ENCODE measurements around the gene C6orf52.
A peak's percentile ranks its signal among the peaks of the same experiment; 100 is the strongest.
"Not testable (repeated sequence)": the region's sequence is repeated elsewhere in the genome, so short reads cannot be mapped to it uniquely, and the experiment has no call there.

C6orf52 gene

GRCh38 chr6:10694302-10695085 lies at the start of gene C6orf52, which contains the start of gene PAK1IP1:
Gene C6orf52, minus strand, starts transcription at chr6:10694616. Its CDS starts 7,066 bp downstream, at chr6:10687550.
Gene PAK1IP1, plus strand, starts transcription at chr6:10694972. Its CDS starts 14 bp downstream, at chr6:10694986.
- peak; percentile 94 for DNase-seq (ENCODE audit: low spot score)

DNA sequence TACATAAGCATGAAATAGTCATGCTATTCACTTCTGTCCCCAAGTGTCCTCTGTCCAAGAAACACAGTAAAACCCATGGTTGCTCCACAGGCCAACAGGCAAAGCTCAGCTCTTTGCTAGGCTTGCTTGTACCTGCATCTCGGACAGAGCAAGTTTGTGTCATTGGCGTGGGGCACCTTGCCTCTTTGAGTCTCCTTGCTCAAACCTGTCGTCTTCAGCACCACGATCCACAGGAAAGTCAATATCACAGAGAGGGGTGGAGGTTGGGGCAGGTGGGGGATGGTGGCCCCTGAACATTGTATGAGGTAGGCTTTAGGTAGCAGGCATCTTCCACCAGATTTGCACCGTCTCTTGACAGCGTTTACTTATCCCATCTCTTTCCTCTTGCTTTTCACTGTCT lies 49.1 kb upstream of the C6orf52 start:
- no peak for DNase-seq (ENCODE audit: low spot score)

DNA sequence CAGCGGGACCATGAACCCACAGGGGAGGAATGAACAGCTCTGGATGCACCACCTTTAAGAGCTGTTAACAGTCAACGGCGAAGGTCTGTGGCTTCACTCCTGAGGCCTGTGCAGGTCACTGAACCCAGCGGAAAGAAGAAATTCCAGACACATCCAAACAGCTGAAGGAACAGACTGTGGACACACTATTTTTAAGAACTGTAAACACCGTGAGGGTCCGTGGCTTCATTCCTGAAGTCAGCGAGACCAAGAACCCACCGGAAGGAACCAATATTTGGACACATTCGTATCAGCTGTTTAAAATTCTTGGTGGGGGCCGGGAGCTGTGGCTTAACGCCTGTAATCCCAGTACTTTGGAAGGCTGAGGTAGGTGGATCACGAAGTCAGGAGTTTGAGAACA lies 47.8 kb upstream of the C6orf52 start:
- DNase-seq (ENCODE audit: low spot score) = no peak

GRCh38 chr6:10741643-10742042 lies 47.2 kb upstream of the C6orf52 start:
- peak; percentile 33 for DNase-seq (ENCODE audit: low spot score)

- DNase-seq (ENCODE audit: low spot score) = no peak
Observed at GRCh38 chr6:10740061-10740460, 45.6 kb upstream of the C6orf52 start.

DNA sequence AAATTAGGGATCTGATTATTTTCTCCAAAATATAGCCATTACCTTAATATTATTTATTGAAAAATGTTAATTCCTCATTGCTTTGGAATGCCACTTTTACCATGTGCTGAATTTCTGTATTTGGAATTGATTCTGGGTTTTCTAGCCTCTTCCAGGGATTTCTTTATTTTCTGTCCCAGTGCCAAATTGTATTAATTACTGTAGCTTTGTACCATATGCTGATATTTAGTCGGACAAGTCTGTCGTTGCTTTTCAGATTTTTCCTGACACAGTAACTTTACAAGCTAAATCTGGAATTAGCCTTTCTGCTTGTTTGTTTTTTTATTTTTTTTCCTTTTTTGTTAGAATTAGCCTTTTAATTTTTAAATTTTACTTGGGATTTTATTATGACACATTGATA lies 42.3 kb upstream of the C6orf52 start:
- DNase-seq (ENCODE audit: low spot score) = no peak

- no peak for DNase-seq (ENCODE audit: low spot score)
Observed at GRCh38 chr6:10733863-10734262, 39.4 kb upstream of the C6orf52 start.

DNA sequence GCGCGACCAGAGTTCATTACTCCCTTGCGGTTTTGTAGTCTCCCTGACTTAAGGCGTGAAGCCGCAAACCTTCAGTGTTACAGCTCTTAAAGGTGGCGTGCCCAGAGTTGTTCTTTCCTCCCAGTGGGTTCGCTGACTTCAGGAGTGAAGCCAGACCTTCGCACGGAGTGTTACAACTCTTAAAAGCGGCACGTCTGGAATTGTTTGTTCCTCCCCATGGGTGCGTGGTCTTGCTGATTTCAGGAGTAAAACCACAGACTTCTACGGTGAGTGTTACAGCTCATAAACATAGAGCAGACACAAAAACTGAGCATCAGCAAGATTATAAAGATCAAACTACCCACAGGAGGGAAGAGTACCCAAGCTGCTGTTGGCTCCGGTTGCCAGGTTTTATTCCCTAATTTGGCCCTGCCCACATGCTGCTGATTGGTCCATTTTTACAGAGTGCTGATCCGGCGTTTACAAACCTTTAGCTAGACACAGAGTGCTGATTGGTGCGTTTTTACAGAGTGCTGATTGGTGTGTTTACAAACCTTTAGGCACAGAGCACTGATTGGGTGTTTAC lies 38.8 kb upstream of the C6orf52 start:
- DNase-seq (ENCODE audit: low spot score) = no peak

- no peak for DNase-seq (ENCODE audit: low spot score)
Observed at GRCh38 chr6:10730254-10730653, 35.8 kb upstream of the C6orf52 start.

- no peak for DNase-seq (ENCODE audit: low spot score)
Observed at GRCh38 chr6:10725716-10726115, 31.3 kb upstream of the C6orf52 start.

DNA sequence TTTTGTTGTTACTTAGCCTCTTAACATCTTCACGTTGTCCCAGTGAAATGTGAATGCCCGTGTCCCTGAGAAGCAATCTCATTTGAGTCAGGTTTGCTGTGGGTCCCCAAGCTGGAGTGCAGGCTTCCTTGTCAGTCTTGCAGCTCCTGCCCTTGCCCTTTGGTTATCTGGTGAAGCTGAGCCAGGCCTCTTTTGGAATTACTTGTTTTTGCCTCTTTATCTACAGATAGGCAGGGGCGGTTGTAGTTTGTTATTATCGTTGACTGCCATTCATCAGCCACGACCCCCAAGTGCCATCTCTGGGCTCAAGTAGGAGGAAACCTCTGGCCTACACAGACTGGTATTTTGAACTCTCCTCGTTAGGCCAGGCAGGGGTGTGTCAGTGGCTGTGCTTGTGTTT lies 30.6 kb upstream of the C6orf52 start:
- peak; percentile 57 for DNase-seq (ENCODE audit: low spot score)

- no peak for DNase-seq (ENCODE audit: low spot score)
Observed at GRCh38 chr6:10723567-10723881, 29.1 kb upstream of the C6orf52 start.

- peak; percentile 81 for DNase-seq (ENCODE audit: low spot score)
Observed at GRCh38 chr6:10722820-10723566, 28.6 kb upstream of the C6orf52 start, which contains the start of gene TMEM14C. Gene TMEM14C, plus strand, starts transcription at chr6:10723070. Its CDS starts 1,544 bp downstream, at chr6:10724614.

GRCh38 chr6:10722570-10722819 lies 28.1 kb upstream of the C6orf52 start:
- no peak for DNase-seq (ENCODE audit: low spot score)

GRCh38 chr6:10721850-10722569 lies 27.6 kb upstream of the C6orf52 start:
- DNase-seq (ENCODE audit: low spot score) = no peak

GRCh38 chr6:10720960-10721849 lies 26.8 kb upstream of the C6orf52 start:
- not testable (repeated sequence) for DNase-seq (ENCODE audit: low spot score)

- DNase-seq (ENCODE audit: low spot score) = no peak
Observed at GRCh38 chr6:10720265-10720959, 26.0 kb upstream of the C6orf52 start.

GRCh38 chr6:10719964-10720264 lies 25.5 kb upstream of the C6orf52 start:
- DNase-seq (ENCODE audit: low spot score) = no peak

- DNase-seq (ENCODE audit: low spot score) = peak; percentile 51
Observed at GRCh38 chr6:10719296-10719963, 25.0 kb upstream of the C6orf52 start.

DNA sequence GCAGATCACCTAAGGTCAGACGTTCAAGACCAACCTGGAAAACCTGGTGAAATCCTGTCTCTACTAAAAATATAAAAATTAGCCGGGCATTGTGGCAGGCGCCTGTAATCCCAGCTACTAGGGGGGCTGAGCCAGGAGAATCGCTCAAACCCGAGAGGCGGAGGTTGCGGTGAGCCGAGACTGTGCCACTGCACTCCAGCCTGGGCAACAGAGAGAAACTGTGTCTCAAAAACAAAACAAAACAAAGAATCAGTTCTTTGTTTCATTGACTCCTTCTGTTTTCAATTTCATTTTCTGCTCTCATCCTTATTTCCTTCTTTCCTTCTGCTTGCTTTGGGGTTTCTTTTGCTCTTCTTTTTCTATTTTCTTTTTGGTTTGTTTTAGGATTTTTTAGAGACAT lies 19.5 kb upstream of the C6orf52 start:
- DNase-seq (ENCODE audit: low spot score) = no peak

GRCh38 chr6:10696655-10697054 lies 2.2 kb upstream of the C6orf52 start:
- DNase-seq (ENCODE audit: low spot score) = no peak
